HG03064 (cell line): ENCODE data around the gene CTNNAL1.
"Not testable (repeated sequence)": the region's sequence is repeated elsewhere in the genome, so short reads cannot be mapped to it uniquely, and the experiment has no call there.

Source experiments
- ATAC-seq: cut with Tn5 transposase; IDR thresholded peaks from one replicate; pipeline ENCODE4 v1.9.1; 2021; ENCODE audit warnings: low read depth; ENCODE audit not compliant: unreplicated experiment

The CTNNAL1 gene

DNA sequence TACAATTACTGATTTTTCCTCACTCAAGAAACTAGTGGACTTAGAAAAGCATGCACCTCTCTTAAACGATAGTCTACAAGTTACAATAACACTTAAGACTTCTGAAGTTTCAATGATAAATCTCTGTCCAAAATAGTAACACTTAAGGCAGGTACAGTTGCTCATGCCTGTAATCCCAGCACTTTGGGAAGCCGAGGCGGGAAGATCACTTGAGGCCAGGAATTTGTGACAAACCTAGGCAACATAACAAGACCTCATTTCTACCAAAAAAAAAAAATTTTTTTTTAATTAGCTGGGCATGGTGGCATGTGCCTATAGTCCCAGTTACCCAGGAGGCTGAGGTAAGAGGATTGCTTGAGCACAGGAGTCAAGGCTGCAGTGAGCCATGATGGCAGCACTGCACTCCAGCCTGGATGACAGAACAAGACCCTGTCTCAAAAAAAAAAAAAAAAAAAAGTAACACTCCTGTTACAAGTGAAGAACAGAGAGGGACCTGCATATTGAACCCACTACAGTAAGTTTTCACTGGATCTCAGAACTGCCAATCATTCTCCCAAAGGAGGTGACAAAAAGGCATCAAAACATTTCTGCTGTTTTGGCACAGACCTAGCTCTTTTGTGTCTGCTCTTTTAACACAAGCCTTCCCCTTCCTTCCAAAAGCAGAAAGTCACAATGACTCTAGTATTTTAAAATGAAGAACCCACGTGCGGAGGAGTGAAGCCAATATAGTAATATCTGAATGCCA is 75.6 kb downstream of the CTNNAL1 start:
- no peak for ATAC-seq

DNA sequence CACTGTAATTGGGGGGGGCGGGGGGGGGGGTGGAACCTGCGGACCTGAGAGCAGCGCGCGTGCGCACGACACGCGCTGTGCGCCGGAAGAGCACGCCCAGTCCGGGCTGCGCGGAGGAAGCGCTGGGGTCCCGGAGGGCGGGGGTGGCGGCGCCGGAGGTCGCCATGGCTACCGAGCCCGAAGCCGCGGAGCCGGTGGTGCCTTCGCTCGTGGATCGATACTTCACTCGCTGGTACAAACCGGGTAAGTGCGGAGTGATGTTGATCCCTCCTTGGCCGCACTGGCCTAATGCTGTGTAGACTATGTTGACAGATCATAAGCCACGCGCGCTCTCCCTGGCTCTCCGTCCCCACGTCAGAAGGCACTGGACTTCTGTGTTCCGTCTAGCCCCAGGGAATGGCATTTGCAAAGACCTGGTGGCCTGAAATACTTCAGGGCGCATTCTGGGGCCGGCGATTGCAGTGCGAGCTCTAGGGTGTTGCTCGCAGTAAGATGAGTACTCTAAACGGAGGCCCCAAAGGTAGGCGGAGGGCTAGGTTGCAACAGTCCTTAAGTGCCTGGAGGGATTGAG is 78.9 kb downstream of the CTNNAL1 start, which contains the start of gene ABITRAM:
Gene ABITRAM (plus strand): TSS at position 78 of the 571 bp plus-strand sequence. CDS start 87 bp downstream, at position 165.
- peak; percentile 74 for ATAC-seq

GRCh38 chr9:108933718-108934322 is 79.5 kb downstream of the CTNNAL1 start, which contains the start of gene ELP1:
Gene ELP1 (minus strand): TSS chr9:108934124. CDS start chr9:108931146, 2,978 bp downstream.
- peak; percentile 84 for ATAC-seq

DNA sequence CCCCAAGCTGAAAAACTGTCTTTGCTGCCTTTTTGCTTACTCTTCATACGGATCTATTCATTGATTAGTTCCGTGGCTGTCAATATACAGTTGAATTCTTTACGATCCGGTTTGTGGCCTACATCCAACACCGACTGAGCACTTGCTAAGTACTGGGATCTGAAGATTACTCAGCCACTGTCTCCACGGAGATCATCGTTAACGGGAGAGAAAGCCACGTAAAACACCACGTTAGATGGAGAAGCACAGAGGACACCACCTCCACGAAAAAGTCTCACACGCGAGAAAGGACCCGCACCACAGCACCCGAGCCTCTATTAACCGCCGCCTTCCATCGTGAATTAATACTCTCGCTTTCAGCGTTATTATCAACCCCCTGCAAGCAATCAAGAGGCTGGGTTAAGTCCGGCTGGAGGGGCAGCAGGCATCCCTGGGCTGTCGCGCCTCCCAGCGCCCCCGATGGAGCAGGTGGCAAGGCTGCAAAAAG is 80.0 kb downstream of the CTNNAL1 start:
- no peak for ATAC-seq

DNA sequence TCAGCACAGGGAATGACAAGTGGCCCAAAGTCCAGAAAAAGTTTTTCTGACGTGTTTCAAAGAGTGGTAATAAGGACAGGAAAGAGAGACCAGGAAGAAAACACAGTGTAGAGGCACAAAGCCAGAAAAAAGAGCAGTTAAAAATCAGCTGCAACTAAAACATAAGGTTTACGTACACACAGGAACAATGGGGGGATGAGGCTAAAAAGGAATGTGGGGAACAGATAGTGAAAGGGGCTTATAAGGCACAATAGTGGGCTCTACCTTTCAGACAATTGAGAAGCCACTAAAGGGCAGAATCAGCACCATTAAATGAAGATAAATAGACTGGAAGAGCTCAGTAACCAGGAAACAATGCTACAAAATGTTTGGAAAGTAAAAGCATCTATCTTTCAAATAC is 84.9 kb downstream of the CTNNAL1 start:
- no peak for ATAC-seq

- no peak for ATAC-seq
Measured at GRCh38 chr9:108924466-108924865, 88.8 kb downstream of the CTNNAL1 start.

DNA sequence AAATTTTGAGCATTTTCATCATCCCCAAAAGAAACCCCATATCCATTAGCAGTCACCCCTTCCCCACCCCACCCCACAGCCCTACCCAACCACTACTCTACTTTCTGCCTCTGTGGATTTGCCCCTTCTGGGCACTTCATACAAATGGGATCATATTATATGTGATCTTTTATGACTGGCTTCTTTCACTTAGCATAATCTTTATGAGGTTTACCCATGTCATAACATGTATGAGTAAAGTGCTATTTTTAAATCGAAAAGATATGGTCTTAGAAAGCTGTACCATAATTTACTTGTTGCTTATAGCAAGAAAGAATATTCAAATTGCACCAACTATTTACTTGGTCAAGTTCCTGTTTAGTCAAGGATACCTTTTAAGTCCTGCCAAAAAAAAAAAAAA is 92.1 kb downstream of the CTNNAL1 start:
- ATAC-seq, result no peak

GRCh38 chr9:108920401-108920800 is 92.9 kb downstream of the CTNNAL1 start:
- not testable (repeated sequence) for ATAC-seq

DNA sequence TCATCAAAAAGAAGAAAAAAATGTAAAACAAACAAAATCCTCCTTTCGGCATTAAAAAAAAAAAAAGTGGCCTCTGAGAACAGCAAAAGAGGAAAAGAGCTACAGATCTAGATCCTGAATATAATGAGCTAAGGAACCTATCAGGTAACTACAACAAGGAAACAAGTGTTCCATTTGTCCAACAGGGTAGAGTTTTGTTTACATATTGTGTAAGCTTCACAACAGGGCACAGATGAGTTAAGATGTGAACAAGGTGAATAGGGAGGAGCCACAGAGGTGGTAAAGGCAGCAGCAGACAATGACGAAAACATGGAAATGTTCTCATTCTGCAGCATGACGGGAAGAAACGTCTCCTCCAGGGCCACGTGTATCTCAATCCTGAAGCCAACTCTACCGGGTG is 93.8 kb downstream of the CTNNAL1 start:
- no peak for ATAC-seq

- ATAC-seq, result no peak
Measured at GRCh38 chr9:108913391-108913790, 99.9 kb downstream of the CTNNAL1 start.

DNA sequence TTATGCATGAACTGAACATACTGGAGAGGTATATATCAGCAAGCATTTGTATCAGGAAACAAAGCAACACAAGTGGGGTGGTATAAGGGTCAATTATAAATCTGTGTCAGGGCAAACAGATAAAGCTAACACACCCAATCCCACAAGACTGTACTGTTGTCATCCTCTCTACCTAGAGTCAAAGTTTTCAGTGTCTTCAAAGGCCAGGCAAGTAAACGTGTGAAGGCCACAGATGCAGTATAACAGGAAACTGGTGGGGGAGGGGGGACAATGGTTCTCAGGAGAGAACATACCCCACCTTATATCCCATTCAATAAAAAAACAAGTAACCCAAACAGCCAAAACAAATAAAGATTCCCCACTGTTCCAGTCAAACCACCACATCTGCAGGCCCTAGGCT is 101.5 kb downstream of the CTNNAL1 start:
- ATAC-seq, result no peak

DNA sequence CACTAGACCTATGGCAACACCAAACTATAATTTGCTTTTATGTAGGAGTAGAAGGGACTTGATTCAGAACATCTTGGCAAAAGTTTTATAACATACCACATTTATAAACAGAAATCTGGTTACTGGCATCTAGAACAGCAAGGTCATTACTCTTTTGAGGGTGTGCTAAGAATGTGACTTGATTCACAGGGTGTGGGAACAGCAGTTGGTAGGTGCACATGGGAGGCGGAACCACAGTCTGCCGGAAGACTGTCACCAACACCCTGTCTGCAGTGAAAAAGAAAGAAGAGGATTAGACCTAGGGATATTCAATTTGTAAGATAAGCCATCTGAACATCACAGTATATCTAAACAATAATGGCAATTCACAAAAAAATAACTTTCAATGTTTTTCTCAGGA is 102.4 kb downstream of the CTNNAL1 start:
- no peak for ATAC-seq

GRCh38 chr9:108910402-108910801 is 102.9 kb downstream of the CTNNAL1 start:
- ATAC-seq, result no peak

GRCh38 chr9:108905494-108905893 is 107.8 kb downstream of the CTNNAL1 start:
- ATAC-seq, result no peak

DNA sequence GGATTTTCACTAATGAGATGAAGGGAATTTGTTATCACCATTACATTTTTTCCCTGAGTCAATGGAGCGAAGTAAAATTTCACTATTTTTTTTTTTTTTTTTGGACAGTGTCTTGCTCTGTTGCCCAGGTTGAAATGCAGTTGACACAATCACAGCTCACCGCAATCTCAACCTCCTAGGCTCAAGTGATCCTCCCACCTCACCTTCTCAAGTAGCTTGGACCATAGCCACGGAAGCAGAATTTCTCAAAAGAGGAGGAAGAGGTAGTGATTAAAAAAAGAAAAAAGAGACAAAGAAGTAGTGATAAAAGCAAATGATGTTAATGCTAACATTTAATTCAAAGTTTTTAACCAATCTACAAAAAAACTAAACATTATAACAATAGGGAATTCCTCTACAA is 109.1 kb downstream of the CTNNAL1 start:
- no peak for ATAC-seq

DNA sequence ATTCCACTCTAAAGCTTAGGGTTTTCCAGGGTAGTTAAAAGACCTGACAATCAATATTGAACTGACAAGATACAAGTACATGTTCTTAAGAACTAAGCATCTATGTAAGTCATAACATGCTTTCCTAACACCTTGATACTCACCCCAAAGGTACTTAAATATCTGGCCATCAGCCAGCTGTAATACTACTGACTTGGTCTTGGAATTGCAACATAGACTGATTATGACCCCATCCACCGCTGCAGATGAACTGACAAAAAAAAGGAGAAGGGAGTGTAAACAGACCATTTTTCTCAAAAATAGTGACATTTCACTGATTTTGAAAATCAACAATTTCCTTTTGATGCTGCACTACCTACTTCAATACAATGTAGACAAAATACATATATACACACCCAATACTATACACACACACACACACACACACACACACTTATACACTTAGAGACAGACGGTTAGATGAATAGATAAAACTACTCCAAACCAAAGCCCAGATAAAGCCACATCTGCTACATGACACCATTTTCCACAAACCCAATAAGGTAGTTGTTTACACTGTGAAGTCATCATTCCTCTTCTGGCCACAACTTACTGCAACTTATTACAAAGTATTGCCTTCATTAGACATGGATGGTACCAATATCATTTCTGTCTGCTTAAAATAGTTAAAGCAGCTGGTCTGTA is 109.7 kb downstream of the CTNNAL1 start:
- ATAC-seq, result no peak

- ATAC-seq, result no peak
Measured at GRCh38 chr9:108900176-108900575, 113.1 kb downstream of the CTNNAL1 start.

GRCh38 chr9:108899023-108899695 is 114.1 kb downstream of the CTNNAL1 start:
- not testable (repeated sequence) for ATAC-seq

- no peak for ATAC-seq
Measured at GRCh38 chr9:108897324-108898096, 115.8 kb downstream of the CTNNAL1 start.
